Measurements from ENCODE around the gene FNDC3B. TPM values are rescaled to one million over a fixed set of nuclear protein-coding genes. Genes with fewer than 3 reads are reported as not detected.

Gene FNDC3B
- total RNA-seq, 1 donor from 2014 or later, result 9.3 TPM

GRCh38 chr3:172021164-172021563 lies 18.2 kb upstream of the FNDC3B start:
- ATAC-seq (ENCODE audit: low read depth), result no peak
- no peak overlapping the region for H3K4me3 Mint-ChIP-seq
- no peak for DNase-seq
- no peaks in the 10 kb centered on the region for H3K36me3 Mint-ChIP-seq (ENCODE audit: low read depth)
- H3K4me1 Mint-ChIP-seq, result no peaks in the 10 kb centered on the region
- ChIA-PET CTCF (no interaction called here), POLR2A (no interaction called here)
- no peak for TF ChIP-seq CTCF (IDR thresholded peaks at IDR 0.05)
- intact Hi-C loops (cut with micrococcal nuclease), result no loop called here
- H3K27ac Mint-ChIP-seq, result no peak overlapping the region
- peaks cover 6% of the 10 kb centered on the region for H3K27me3 Mint-ChIP-seq
- no peaks in the 10 kb centered on the region for H3K9me3 Mint-ChIP-seq

- Mint-ChIP-seq H3K27ac (no peak overlapping the region), H3K36me3 (ENCODE audit: low read depth) (no peaks in the 10 kb centered on the region), H3K4me3 (no peak overlapping the region), H3K9me3 (no peaks in the 10 kb centered on the region), H3K27me3 (peaks cover 4% of the 10 kb centered on the region), H3K4me1 (no peaks in the 10 kb centered on the region)
- intact Hi-C loops (cut with micrococcal nuclease), result no loop called here
- ATAC-seq (ENCODE audit: low read depth) (no peak), DNase-seq (no peak)
- POLR2A ChIA-PET, result no interaction called here
- CTCF ChIA-PET, result no interaction called here
- TF ChIP-seq CTCF (IDR thresholded peaks at IDR 0.05), result no peak
Observed at GRCh38 chr3:172021859-172022258, 17.5 kb upstream of the FNDC3B start.

GRCh38 chr3:172023915-172024314 lies 15.5 kb upstream of the FNDC3B start:
- intact Hi-C loops (cut with micrococcal nuclease), result no loop called here
- Mint-ChIP-seq H3K4me1 (no peaks in the 10 kb centered on the region), H3K27ac (no peak overlapping the region), H3K4me3 (no peak overlapping the region), H3K9me3 (no peaks in the 10 kb centered on the region), H3K27me3 (peaks cover 4% of the 10 kb centered on the region), H3K36me3 (ENCODE audit: low read depth) (no peaks in the 10 kb centered on the region)
- ChIA-PET CTCF (no interaction called here), POLR2A (no interaction called here)
- TF ChIP-seq CTCF (IDR thresholded peaks at IDR 0.05), result no peak
- ATAC-seq (ENCODE audit: low read depth) (no peak), DNase-seq (no peak)

- no peak for TF ChIP-seq CTCF (IDR thresholded peaks at IDR 0.05)
Observed at GRCh38 chr3:172024679-172025078, 14.7 kb upstream of the FNDC3B start.

GRCh38 chr3:172029425-172030098 lies 9.8 kb upstream of the FNDC3B start:
- ChIA-PET CTCF (no interaction called here), POLR2A (no interaction called here)
- ATAC-seq (ENCODE audit: low read depth) (no peak), DNase-seq (no peak)
- H3K9me3 Mint-ChIP-seq, result no peaks in the 10 kb centered on the region
- H3K4me1 Mint-ChIP-seq, result no peaks in the 10 kb centered on the region
- TF ChIP-seq CTCF (IDR thresholded peaks at IDR 0.05), result no peak
- intact Hi-C loops (cut with micrococcal nuclease), result loop anchor here (10.0 kb wide), 2 partner anchors 565 to 1155 kb away; partner anchors contain the start of genes RPL22L1 and TNIK
- no peaks in the 10 kb centered on the region for H3K36me3 Mint-ChIP-seq (ENCODE audit: low read depth)
- peaks cover 9% of the 10 kb centered on the region for H3K27me3 Mint-ChIP-seq
- no peak overlapping the region for H3K4me3 Mint-ChIP-seq
- H3K27ac Mint-ChIP-seq, result no peak overlapping the region

More at GRCh38 chr3:172024679-172025078, 14.7 kb upstream of the FNDC3B start:
- Mint-ChIP-seq H3K36me3 (ENCODE audit: low read depth) (no peaks in the 10 kb centered on the region), H3K9me3 (no peaks in the 10 kb centered on the region), H3K4me1 (no peaks in the 10 kb centered on the region), H3K4me3 (no peak overlapping the region), H3K27ac (no peak overlapping the region), H3K27me3 (peaks cover 4% of the 10 kb centered on the region)
- DNase-seq (no peak), ATAC-seq (ENCODE audit: low read depth) (no peak)
- intact Hi-C loops (cut with micrococcal nuclease), result no loop called here
- ChIA-PET POLR2A (no interaction called here), CTCF (no interaction called here)
